Glutamatergic neuron (in vitro differentiated cells): ENCODE data around the gene CAPN2. TPM values are rescaled to one million over a fixed set of nuclear protein-coding genes. Genes with fewer than 3 reads are reported as not detected.

Experiments used
- DNase-seq: peaks from one replicate; pipeline ENCODE4 v3.0.0; 2022
- H3K27ac Mint-ChIP-seq: one replicate; pipeline ENCODE4 v1.8.0; 2020; ENCODE audit warnings: mild to moderate bottlenecking, mixed read lengths, inconsistent platforms; ENCODE audit not compliant: unreplicated experiment
- H3K27me3 Mint-ChIP-seq: one replicate; pipeline ENCODE4 v1.8.0; 2020; ENCODE audit warnings: mild to moderate bottlenecking, moderate library complexity, mixed read lengths, inconsistent platforms; ENCODE audit not compliant: unreplicated experiment
- H3K36me3 Mint-ChIP-seq: one replicate; pipeline ENCODE4 v1.8.0; 2020; ENCODE audit warnings: mild to moderate bottlenecking, mixed read lengths, inconsistent platforms; ENCODE audit not compliant: unreplicated experiment
- H3K4me1 Mint-ChIP-seq: one replicate; pipeline ENCODE4 v1.8.0; 2020; ENCODE audit warnings: mild to moderate bottlenecking, low read depth, mixed read lengths, inconsistent platforms; ENCODE audit not compliant: unreplicated experiment
- H3K4me3 Mint-ChIP-seq: one replicate; pipeline ENCODE4 v1.8.0; 2020; ENCODE audit warnings: mild to moderate bottlenecking, mixed read lengths, inconsistent platforms; ENCODE audit not compliant: unreplicated experiment
- H3K9me3 Mint-ChIP-seq: one replicate; pipeline ENCODE4 v1.8.0; 2020; ENCODE audit warnings: mild to moderate bottlenecking, moderate library complexity, mixed read lengths, inconsistent platforms; ENCODE audit not compliant: unreplicated experiment
- total RNA-seq: library from RNA; stranded (reverse); fragmentation: NEBNext Ultra II Directional; extraction: Animal tissue kit (Norgen Biotek cat#: 25700); gene quantifications from one replicate; pipeline ENCODE4 v1.2.1, GENCODE V29; 2021; ENCODE audit not compliant: unreplicated experiment
- TF ChIP-seq, protein P1 (sequence below): fragments of 200-600 bp; sonication (generic); IDR thresholded peaks from one replicate; pipeline ENCODE4 v1.5.0; 2021; ENCODE audit not compliant: partially characterized antibody, unreplicated experiment

Gene CAPN2
- total RNA-seq, 1 donor from 2014 or later = 25.6 TPM

DNA sequence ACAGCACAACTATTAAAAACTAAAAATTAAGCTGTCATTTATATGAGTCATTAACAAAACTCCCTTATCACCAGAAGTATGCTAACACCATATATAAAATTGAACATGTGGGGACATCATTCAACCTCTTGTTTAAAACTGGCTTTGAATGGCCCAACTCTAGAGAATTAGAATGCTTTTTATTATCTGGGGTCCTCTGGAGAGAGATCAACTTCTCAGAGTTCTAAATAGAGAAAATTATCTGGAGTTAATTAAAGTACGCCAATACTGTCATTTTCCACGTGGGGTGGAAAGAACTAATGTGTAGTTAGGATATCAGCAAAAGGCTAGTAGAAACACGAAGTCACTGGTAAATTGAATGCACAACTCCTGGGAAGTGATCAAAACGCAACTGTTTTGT is 21.2 kb upstream of the CAPN2 start:
- H3K9me3 Mint-ChIP-seq = no peaks in the 10 kb centered on the region
- no peak overlapping the region for H3K27ac Mint-ChIP-seq
- no peak for DNase-seq
- no peaks in the 10 kb centered on the region for H3K27me3 Mint-ChIP-seq
- no peak overlapping the region for H3K4me3 Mint-ChIP-seq
- TF ChIP-seq, protein P1, sequence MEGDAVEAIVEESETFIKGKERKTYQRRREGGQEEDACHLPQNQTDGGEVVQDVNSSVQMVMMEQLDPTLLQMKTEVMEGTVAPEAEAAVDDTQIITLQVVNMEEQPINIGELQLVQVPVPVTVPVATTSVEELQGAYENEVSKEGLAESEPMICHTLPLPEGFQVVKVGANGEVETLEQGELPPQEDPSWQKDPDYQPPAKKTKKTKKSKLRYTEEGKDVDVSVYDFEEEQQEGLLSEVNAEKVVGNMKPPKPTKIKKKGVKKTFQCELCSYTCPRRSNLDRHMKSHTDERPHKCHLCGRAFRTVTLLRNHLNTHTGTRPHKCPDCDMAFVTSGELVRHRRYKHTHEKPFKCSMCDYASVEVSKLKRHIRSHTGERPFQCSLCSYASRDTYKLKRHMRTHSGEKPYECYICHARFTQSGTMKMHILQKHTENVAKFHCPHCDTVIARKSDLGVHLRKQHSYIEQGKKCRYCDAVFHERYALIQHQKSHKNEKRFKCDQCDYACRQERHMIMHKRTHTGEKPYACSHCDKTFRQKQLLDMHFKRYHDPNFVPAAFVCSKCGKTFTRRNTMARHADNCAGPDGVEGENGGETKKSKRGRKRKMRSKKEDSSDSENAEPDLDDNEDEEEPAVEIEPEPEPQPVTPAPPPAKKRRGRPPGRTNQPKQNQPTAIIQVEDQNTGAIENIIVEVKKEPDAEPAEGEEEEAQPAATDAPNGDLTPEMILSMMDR = no peak
- H3K36me3 Mint-ChIP-seq = no peaks in the 10 kb centered on the region
- no peaks in the 10 kb centered on the region for H3K4me1 Mint-ChIP-seq

GRCh38 chr1:223695014-223695548 is 17.3 kb upstream of the CAPN2 start:
- peaks cover 2% of the 10 kb centered on the region for H3K27me3 Mint-ChIP-seq

DNA sequence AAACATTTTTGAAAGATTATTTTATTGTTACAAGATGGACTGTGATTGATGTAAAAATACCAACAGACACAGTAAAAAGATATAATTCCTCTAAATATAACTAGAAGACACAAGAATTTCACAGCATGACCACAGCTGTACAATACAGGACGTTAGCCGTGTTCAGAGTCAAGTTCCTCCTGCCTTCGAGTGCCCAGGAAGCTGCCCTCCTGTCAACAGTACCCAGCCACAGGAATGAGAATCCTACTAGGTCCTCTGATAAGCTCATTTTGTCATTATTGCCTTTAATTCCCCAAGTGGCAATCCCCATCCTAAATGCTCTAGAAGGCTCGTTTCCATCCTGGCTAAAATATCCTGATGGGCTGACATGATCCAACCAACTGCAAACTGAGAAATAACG is 16.4 kb upstream of the CAPN2 start:
- Mint-ChIP-seq H3K27ac (no peak overlapping the region), H3K9me3 (peaks cover 3% of the 10 kb centered on the region), H3K4me3 (no peak overlapping the region), H3K27me3 (peaks cover 2% of the 10 kb centered on the region), H3K36me3 (no peaks in the 10 kb centered on the region), H3K4me1 (no peaks in the 10 kb centered on the region)
- TF ChIP-seq, protein P1 = no peak
- DNase-seq = no peak

More at GRCh38 chr1:223695014-223695548, 17.3 kb upstream of the CAPN2 start:
- Mint-ChIP-seq H3K4me3 (no peak overlapping the region), H3K4me1 (no peaks in the 10 kb centered on the region), H3K36me3 (no peaks in the 10 kb centered on the region), H3K27ac (no peak overlapping the region), H3K9me3 (peaks cover 3% of the 10 kb centered on the region)
- no peak for DNase-seq
- TF ChIP-seq, protein P1 = no peak

- no peak overlapping the region for H3K27ac Mint-ChIP-seq
- no peak for DNase-seq
- H3K9me3 Mint-ChIP-seq = peaks cover 5% of the 10 kb centered on the region
- H3K36me3 Mint-ChIP-seq = no peaks in the 10 kb centered on the region
- peaks cover 11% of the 10 kb centered on the region for H3K27me3 Mint-ChIP-seq
- H3K4me1 Mint-ChIP-seq = no peaks in the 10 kb centered on the region
- no peak overlapping the region for H3K4me3 Mint-ChIP-seq
- TF ChIP-seq, protein P1 = no peak
Measured at GRCh38 chr1:223700388-223700918, 11.9 kb upstream of the CAPN2 start.

DNA sequence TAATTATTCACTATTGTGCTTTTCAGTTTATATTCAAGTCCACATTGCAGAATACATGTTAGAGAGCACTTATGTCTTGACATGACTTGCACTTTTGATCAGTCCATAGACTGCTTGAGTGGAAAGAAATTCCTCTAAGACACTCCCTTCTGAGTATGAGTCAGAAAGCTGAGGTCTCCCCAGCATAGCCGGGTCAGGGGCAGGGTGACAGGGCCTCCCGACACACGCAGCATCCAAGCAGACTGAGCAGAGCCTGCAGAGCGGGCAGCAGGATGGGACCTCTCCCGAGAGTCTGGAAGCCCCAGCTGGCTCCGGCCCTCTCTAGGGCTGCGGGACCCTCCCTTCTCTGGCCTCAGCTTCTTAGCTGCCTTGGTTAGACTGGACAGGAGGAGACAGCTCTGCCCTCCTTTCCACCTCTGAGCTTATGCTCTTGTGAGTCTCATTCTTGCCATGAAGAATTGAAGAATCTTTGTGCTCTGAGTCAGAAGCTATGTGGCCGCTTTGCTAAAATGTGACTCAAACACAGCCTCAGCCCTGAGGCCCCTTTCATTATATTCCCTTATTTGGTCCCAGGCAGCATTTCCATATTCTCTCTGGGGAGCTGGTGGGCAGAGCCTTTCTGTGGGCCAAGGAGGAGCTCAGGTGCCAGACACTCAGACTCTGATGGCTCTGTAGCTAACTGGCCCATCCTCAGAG is 11.2 kb upstream of the CAPN2 start:
- DNase-seq = peak; percentile 58
- Mint-ChIP-seq H3K27me3 (peaks cover 11% of the 10 kb centered on the region), H3K4me3 (no peak overlapping the region), H3K9me3 (peaks cover 5% of the 10 kb centered on the region), H3K36me3 (no peaks in the 10 kb centered on the region), H3K27ac (peak overlapping the region; percentile 43), H3K4me1 (no peaks in the 10 kb centered on the region)
- TF ChIP-seq, protein P1 = no peak
